ENCODE measurements around the gene LRP3. TPM values are rescaled to one million over a fixed set of nuclear protein-coding genes. Genes with fewer than 3 reads are reported as not detected.

The LRP3 gene
- total and polyA plus RNA-seq, 2 of the 13 experiments (the other 11 are each of a cell fraction or from before 2014, with no cell fraction given) = 17.6 to 51.6 TPM

- TF ChIP-seq ZBTB33 (CRISPR knock-in tag; IDR thresholded peaks at IDR 0.05) = no peak; the same call in 1 of the 2 replicates
- peak; percentile 77; the same call in 1 of the 2 replicates for TF ChIP-seq ZSCAN25 (CRISPR knock-in tag; IDR thresholded peaks at IDR 0.05)
- TF ChIP-seq KLF6 (CRISPR knock-in tag; IDR thresholded peaks at IDR 0.05) = peak; percentile 86
- TF ChIP-seq POGZ (CRISPR knock-in tag; IDR thresholded peaks at IDR 0.05) = peak; percentile 74; the same call in 1 of the 2 replicates
- no peak for TF ChIP-seq FLYWCH1 (CRISPR knock-in tag; IDR thresholded peaks at IDR 0.05)
- TF ChIP-seq SMC3 (IDR thresholded peaks at IDR 0.05; ENCODE audit: low read length) = no peak
- TF ChIP-seq HNRNPUL1 (IDR thresholded peaks at IDR 0.05; ENCODE audit: low read depth, low read length) = no peak
- TF ChIP-seq NFAT5 (CRISPR knock-in tag; IDR thresholded peaks at IDR 0.05) = no peak
- TF ChIP-seq NRL (CRISPR knock-in tag; IDR thresholded peaks at IDR 0.05; ENCODE audit: borderline replicate concordance) = peak; percentile 57; the same call in 1 of the 2 replicates
- peak; percentile 88 for TF ChIP-seq FOXK2 (IDR thresholded peaks at IDR 0.05)
- no peak for TF ChIP-seq SOX6 (IDR thresholded peaks at IDR 0.05)
- TF ChIP-seq SOX6 (CRISPR knock-in tag; IDR thresholded peaks at IDR 0.05) = peak; percentile 72
- peak; percentile 78; the same call in 1 of the 2 replicates for TF ChIP-seq ZNF567 (CRISPR knock-in tag; IDR thresholded peaks at IDR 0.05; ENCODE audit: borderline replicate concordance)
- no peak for TF ChIP-seq ZNF44 (CRISPR knock-in tag; IDR thresholded peaks at IDR 0.05)
- peak; percentile 38 for TF ChIP-seq ZNF850 (CRISPR knock-in tag; conservative IDR thresholded peaks at IDR 0.05)
- no peak for TF ChIP-seq HHEX (CRISPR knock-in tag; IDR thresholded peaks at IDR 0.05)
- TF ChIP-seq ZNF546 (CRISPR knock-in tag; conservative IDR thresholded peaks at IDR 0.05) = peak; percentile 31; the same call in 1 of the 2 replicates
- TF ChIP-seq ZFP36 (IDR thresholded peaks at IDR 0.05; ENCODE audit: borderline replicate concordance, low read depth, low read length, partially characterized antibody) = peak; percentile 28
- no peak for TF ChIP-seq PCBP2 (optimal IDR thresholded peaks at IDR 0.05; ENCODE audit: low read depth, low read length, poor library complexity, severe bottlenecking)
- no peak for TF ChIP-seq ZNF292 (CRISPR knock-in tag; IDR thresholded peaks at IDR 0.05; ENCODE audit: borderline replicate concordance, low read depth)
- peak; percentile 52; the same call in 1 of the 2 replicates for TF ChIP-seq CBFB (CRISPR knock-in tag; IDR thresholded peaks at IDR 0.05)
- no peak for TF ChIP-seq ZNF225 (CRISPR knock-in tag; IDR thresholded peaks at IDR 0.05)
- no peak for TF ChIP-seq NR2F1 (CRISPR knock-in tag; IDR thresholded peaks at IDR 0.05)
- peak; percentile 73; the same call in 1 of the 2 replicates for TF ChIP-seq ZIK1 (CRISPR knock-in tag; IDR thresholded peaks at IDR 0.05; ENCODE audit: borderline replicate concordance, low read depth)
- TF ChIP-seq ARNTL (CRISPR knock-in tag; IDR thresholded peaks at IDR 0.05) = no peak; the same call in 1 of the 2 replicates
These were observed 17.3 kb upstream of the LRP3 start (continued) for GRCh38 chr19:33176670-33177416.
